Activated T-cell treated with anti-CD3 and anti-CD28 coated beads, Interleukin-2, amount 50 U/mL, for 24 hours (primary cell): Measurements from ENCODE around the gene SYT3.

ENCODE experiments used
- DNase-seq: peaks from one replicate; pipeline ENCODE4 v3.0.0-alpha.2; 2020
- H3K27ac Mint-ChIP-seq: 2 replicates; pipeline ENCODE4 v1.8.0; 2020; ENCODE audit warnings: mild to moderate bottlenecking, mixed read lengths
- H3K27me3 Mint-ChIP-seq: 2 replicates; pipeline ENCODE4 v1.8.0; 2020; ENCODE audit warnings: mixed read lengths
- H3K36me3 Mint-ChIP-seq: 2 replicates; pipeline ENCODE4 v1.8.0; 2020; ENCODE audit warnings: low read depth, mixed read lengths
- H3K4me1 Mint-ChIP-seq: 2 replicates; pipeline ENCODE4 v1.8.0; 2020; ENCODE audit warnings: low read depth, mixed read lengths
- H3K4me3 Mint-ChIP-seq: 2 replicates; pipeline ENCODE4 v1.8.0; 2020; ENCODE audit warnings: mild to moderate bottlenecking, moderate library complexity, mixed read lengths
- H3K9me3 Mint-ChIP-seq: 2 replicates; pipeline ENCODE4 v1.8.0; 2020; ENCODE audit warnings: mixed read lengths

SYT3 gene

DNA sequence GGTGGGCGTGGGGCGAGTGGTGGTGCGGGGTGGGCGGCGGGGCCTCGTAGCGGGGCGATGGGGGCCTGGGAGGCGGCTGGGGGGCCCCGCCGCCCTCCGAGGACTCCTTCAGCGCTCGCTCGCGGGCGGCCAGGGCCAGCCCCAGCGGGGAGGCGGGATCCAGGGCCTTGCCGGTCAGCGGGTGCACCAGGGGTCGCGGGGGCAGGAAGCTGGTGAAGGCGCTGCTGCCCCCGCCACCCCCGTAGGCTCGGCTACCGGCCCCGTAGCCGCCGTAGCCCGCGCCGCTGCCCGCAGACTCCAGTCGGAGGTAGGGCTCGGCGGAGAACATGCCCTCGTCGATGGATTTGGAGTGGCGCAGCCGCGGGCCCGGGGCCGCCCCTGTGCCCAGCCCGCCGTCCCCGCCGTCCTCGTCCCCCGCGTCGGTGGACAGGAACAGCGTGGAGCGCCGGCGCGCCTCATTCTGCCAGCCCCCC is 28.1 kb upstream of the SYT3 start:
- no peak overlapping the region for H3K4me3 Mint-ChIP-seq
- DNase-seq: no peak
- no peaks in the 10 kb centered on the region for H3K9me3 Mint-ChIP-seq
- no peak overlapping the region for H3K27ac Mint-ChIP-seq
- no peaks in the 10 kb centered on the region for H3K4me1 Mint-ChIP-seq
- H3K27me3 Mint-ChIP-seq: peaks cover 59% of the 10 kb centered on the region
- H3K36me3 Mint-ChIP-seq: no peaks in the 10 kb centered on the region

DNA sequence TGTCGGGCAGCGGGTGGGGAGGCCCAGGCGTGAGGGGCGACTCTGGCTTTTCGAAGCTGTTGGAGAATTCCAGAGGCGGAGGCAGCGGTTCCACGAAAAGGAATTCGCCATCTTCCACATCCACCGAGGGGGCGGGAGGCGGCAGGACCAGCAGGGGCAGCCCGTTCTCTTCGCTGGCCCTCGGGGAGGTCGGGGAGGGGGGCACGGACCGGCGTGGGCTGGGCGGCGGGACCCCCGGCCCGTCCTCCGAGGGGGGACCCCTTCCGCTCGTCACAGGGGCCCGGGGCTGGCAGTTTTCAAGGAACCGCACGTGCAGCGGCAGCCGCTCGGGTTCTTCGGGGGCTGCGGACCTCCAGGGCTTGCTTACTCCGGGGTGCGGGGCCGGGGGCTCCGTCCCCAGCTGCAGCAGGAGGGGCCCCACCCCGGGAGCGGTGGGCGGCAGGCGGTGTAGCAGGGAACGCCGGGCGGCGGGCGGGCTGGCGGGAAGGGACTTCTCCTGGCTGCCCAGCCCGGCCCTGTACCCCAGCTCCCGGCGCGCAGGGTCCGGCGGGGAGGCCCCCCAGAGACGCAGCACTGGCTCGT is 27.6 kb upstream of the SYT3 start:
- no peak overlapping the region for H3K27ac Mint-ChIP-seq
- H3K27me3 Mint-ChIP-seq: peaks cover 60% of the 10 kb centered on the region
- H3K36me3 Mint-ChIP-seq: no peaks in the 10 kb centered on the region
- no peak for DNase-seq
- H3K4me3 Mint-ChIP-seq: no peak overlapping the region
- H3K9me3 Mint-ChIP-seq: no peaks in the 10 kb centered on the region
- no peaks in the 10 kb centered on the region for H3K4me1 Mint-ChIP-seq

GRCh38 chr19:50666346-50667176 is 26.9 kb upstream of the SYT3 start:
- DNase-seq: no peak
- Mint-ChIP-seq H3K9me3 (no peaks in the 10 kb centered on the region), H3K4me1 (no peaks in the 10 kb centered on the region), H3K27ac (no peak overlapping the region), H3K36me3 (no peaks in the 10 kb centered on the region), H3K27me3 (peaks cover 60% of the 10 kb centered on the region), H3K4me3 (no peak overlapping the region)

- Mint-ChIP-seq H3K4me3 (no peak overlapping the region), H3K27me3 (peaks cover 55% of the 10 kb centered on the region), H3K36me3 (no peaks in the 10 kb centered on the region), H3K4me1 (peaks cover 1% of the 10 kb centered on the region), H3K9me3 (no peaks in the 10 kb centered on the region), H3K27ac (no peak overlapping the region)
- no peak for DNase-seq
Measured at GRCh38 chr19:50664204-50664603, 24.5 kb upstream of the SYT3 start.

DNA sequence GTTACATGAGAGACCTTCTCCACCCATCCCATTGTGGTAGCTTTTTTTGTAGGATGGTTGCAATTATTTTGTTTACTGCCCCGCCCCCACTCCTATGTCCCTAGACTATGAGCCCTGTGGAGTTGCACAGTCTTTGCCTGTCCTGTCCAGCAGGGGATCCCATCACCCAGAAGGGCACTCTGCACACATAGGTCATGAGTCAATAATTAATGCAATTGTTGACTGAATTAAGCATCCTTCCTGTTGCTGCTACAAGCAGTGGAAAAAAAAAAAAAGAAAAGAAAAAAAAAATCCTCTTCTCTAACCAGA is 23.8 kb upstream of the SYT3 start:
- H3K4me3 Mint-ChIP-seq: no peak overlapping the region
- H3K9me3 Mint-ChIP-seq: peaks cover 2% of the 10 kb centered on the region
- peaks cover 56% of the 10 kb centered on the region for H3K27me3 Mint-ChIP-seq
- peaks cover under 1% of the 10 kb centered on the region for H3K36me3 Mint-ChIP-seq
- no peak for DNase-seq
- H3K27ac Mint-ChIP-seq: no peak overlapping the region
- H3K4me1 Mint-ChIP-seq: peaks cover 7% of the 10 kb centered on the region

GRCh38 chr19:50662651-50663481 is 23.2 kb upstream of the SYT3 start:
- Mint-ChIP-seq H3K4me3 (no peak overlapping the region), H3K27me3 (peaks cover 62% of the 10 kb centered on the region), H3K9me3 (peaks cover 7% of the 10 kb centered on the region), H3K36me3 (peaks cover 4% of the 10 kb centered on the region), H3K27ac (no peak overlapping the region), H3K4me1 (peaks cover 12% of the 10 kb centered on the region)
- DNase-seq: no peak

DNA sequence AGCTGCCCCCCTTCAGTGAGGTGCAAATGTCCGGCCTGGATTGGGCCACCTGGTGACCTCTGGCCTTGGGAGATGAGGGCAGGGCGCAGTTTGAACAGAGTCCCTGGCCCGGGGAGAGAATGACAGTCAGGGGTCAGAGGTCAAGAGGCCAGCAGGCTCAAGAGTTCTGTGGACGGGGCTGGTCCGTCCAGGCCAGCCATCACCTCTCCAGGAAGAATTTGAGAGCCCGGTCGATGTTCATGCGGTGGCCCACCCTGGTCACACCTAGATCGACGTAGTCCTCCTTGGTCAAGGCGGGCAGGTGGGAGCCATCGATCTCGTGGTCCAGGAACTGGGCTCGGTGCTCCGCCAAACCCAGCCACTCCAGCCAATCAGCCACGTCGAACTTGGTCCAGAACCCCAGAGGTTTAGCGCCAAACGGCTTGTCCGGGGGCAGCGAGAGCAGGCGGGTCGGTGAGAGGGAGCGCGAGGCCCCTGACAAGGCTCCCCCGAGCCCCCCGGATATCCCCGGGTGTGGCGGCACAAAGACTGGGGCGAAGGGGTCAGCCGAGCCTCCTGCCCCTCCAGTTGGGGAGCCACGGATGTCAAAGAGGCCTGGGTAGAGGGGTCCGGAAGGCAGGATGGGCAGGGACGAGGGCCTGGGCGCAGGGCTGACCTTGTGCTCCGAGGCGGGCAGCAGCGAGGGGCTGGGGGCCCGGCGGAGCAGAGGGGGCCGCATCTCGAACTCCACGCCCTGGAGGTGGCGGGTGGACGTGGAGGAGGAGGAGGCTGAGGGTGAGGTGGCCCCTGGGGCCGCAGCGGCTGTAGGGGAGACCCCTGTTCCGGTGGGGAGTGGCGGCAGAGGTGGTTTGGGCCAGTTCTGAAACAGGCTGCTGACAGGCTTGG is 22.3 kb upstream of the SYT3 start:
- Mint-ChIP-seq H3K27ac (no peak overlapping the region), H3K4me3 (no peak overlapping the region), H3K9me3 (peaks cover 15% of the 10 kb centered on the region), H3K4me1 (peaks cover 21% of the 10 kb centered on the region), H3K27me3 (peaks cover 70% of the 10 kb centered on the region), H3K36me3 (peaks cover 8% of the 10 kb centered on the region)
- DNase-seq: no peak

- Mint-ChIP-seq H3K9me3 (peaks cover 15% of the 10 kb centered on the region), H3K27me3 (peaks cover 77% of the 10 kb centered on the region), H3K36me3 (peaks cover 8% of the 10 kb centered on the region), H3K4me3 (no peak overlapping the region), H3K27ac (no peak overlapping the region), H3K4me1 (peaks cover 21% of the 10 kb centered on the region)
- DNase-seq: no peak
Measured at GRCh38 chr19:50661023-50661422, 21.3 kb upstream of the SYT3 start.

- Mint-ChIP-seq H3K27ac (no peak overlapping the region), H3K27me3 (peaks cover 79% of the 10 kb centered on the region), H3K4me3 (no peak overlapping the region), H3K9me3 (peaks cover 15% of the 10 kb centered on the region), H3K36me3 (peaks cover 8% of the 10 kb centered on the region), H3K4me1 (peaks cover 21% of the 10 kb centered on the region)
- no peak for DNase-seq
Measured at GRCh38 chr19:50660088-50660366, 20.3 kb upstream of the SYT3 start.

DNA sequence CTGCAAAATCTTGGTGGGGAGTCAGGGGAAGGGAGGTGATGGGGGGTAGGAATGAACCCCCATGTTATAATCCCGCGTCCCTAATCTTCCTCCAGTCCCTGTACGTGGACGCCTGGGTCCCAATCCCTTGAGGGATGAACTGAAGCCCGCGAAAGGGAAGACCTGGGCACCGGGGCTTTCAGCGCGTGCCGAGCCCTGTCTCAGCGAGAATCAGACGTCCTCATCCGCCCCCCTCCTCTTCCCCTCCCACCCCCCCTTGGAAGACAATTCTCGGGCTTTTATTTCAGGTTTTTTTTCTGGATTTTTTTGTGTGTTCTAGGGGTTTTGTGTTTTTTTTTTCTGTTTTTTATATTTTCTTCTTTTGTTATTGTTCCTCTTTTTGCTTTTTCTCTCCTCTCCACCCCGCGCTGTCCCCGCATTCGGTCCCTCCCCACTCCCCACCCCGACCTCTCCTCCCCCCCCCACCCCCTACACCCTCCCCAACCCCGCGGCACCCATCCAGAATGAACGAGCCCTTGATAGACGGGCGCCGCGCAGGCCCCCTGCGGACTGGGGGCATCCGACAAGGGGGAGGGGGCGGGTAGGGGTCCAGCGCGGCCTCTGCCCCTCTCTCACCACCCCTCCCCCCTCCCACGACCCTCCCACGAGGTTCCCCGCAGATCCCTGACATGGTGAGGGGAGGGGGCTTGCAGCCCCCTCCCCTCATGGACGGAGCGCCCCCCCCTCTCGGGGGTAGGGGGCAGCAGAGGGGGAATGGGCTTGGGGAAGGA is 19.8 kb upstream of the SYT3 start:
- Mint-ChIP-seq H3K36me3 (peaks cover 8% of the 10 kb centered on the region), H3K27ac (no peak overlapping the region), H3K27me3 (peaks cover 81% of the 10 kb centered on the region), H3K4me3 (peak overlapping the region; percentile 34), H3K9me3 (peaks cover 15% of the 10 kb centered on the region), H3K4me1 (peaks cover 21% of the 10 kb centered on the region)
- no peak for DNase-seq

DNA sequence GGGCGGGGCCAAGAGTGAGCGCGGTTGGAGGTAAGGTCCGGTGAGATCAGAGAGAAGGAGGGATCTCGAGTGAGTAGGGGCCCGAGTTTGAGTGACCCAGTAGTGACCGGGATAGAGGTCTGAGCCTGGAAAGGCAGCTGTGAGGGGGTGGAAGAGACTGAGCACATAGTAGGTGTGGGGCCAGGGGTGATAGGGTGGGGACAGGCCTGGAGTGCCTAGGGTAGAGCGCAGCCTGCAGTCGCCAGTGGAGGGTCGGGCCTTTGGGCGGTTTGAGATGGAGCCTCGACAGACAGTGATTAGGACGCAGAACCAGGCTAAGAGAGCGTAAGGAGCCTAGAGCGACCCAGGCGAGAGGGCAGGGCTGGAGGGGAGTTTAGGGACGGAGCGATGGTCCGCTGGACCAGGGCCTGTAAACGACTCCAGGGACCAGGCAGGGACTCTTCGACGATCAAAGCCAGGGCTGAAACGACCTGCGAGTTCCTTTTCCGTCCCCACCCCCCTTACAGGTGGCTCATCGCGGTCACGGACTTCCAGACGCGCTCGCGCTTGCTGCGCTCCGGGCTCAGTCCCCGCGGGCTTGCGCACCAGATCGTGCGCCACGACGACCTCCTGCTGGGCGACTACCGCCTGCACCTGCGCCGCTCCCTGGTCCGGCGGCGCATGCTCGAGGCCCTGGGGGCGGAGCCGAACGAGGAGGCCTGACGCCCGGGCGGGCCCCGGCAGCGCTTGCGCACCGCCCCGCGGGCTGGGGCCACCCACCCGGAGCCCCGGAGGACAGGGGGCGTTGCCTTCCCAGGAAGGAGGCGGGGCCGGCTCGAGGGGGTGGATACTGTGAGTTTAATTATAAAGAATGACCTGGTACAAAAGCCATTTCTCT is 19.0 kb upstream of the SYT3 start:
- peak overlapping the region; percentile 79 for H3K4me3 Mint-ChIP-seq
- peaks cover 8% of the 10 kb centered on the region for H3K36me3 Mint-ChIP-seq
- DNase-seq: peak; percentile 78
- peaks cover 82% of the 10 kb centered on the region for H3K27me3 Mint-ChIP-seq
- H3K9me3 Mint-ChIP-seq: peaks cover 15% of the 10 kb centered on the region
- H3K27ac Mint-ChIP-seq: peak overlapping the region; percentile 92
- peaks cover 21% of the 10 kb centered on the region for H3K4me1 Mint-ChIP-seq

DNA sequence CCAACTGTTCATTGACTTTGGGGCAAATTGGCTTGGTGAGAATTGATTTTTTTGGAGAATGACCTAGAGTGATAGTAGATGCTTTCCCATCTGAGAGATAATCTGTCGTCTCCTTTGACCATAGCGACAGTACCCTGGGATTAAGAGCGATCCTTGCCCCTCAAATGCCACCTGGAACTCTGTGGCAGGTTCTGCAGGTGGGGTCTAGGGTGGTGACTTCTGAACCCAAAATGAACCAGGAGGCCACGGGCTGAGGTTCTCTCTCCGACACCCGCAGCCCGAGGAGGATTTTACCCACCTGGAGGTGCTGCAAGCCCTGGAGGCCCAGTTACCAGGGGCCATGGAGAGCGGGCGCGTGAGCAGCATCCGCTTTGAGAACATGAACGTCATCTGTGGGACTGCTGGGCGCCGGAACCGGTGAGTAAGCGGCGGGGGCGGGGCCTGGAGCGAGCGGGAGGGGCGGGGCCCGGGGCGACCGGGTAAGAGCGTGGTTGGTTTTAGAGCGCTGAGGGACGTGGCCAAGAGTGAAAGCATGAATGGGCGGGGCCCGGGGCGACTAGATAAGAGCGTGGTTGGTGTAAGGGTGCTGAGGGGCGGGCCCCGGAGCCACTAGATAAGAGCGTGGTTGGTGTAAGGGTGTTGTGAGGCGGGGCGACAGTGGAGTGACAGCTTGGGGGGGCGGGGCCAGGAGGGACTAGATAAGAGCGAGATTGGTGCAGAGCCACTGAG is 18.2 kb upstream of the SYT3 start:
- H3K36me3 Mint-ChIP-seq: peaks cover 8% of the 10 kb centered on the region
- peak overlapping the region; percentile 92 for H3K27ac Mint-ChIP-seq
- H3K4me1 Mint-ChIP-seq: peaks cover 21% of the 10 kb centered on the region
- H3K9me3 Mint-ChIP-seq: peaks cover 15% of the 10 kb centered on the region
- peaks cover 82% of the 10 kb centered on the region for H3K27me3 Mint-ChIP-seq
- peak overlapping the region; percentile 79 for H3K4me3 Mint-ChIP-seq
- peak; percentile 87 for DNase-seq
